HK-2 (cell line): ENCODE data around the gene SYNDIG1.

Experiments
- DNase-seq: peaks from one replicate; pipeline ENCODE4 v3.0.0-alpha.2; 2018; ENCODE audit not compliant: unreplicated experiment

SYNDIG1 gene

DNA sequence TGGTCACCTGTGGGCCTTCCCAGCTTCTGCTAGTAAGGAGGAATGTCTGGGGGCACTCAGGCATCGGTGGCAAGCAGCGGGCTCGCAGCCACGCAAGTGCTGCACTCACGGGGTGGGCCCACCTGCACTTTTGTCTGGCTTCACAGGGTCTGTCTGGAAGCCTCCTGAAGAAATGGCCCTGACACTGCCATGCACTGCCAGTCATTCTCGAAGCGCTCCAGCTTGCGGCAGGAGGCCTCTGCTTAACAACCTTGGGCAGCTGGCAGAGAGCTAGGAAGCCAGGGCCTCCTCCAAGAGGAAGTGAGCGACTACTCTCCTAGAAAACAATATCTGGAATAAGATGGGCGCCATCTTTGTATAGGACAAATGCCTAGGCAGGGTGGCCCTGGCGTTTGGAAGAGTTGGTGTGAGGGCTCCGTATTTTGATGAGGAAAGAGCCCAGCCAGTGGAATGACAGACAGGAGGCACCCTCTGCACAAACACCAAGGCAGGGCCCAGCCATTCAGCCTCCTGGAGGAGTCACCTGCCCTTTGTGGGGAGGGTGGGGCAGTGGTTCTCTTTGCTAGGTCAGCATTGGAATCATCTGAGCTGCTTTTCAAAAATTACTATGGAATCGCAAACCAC, 113.9 kb downstream of the SYNDIG1 start:
- no peak for DNase-seq

- DNase-seq = no peak
These were observed 114.6 kb downstream of the SYNDIG1 start for GRCh38 chr20:24584078-24584477.

DNA sequence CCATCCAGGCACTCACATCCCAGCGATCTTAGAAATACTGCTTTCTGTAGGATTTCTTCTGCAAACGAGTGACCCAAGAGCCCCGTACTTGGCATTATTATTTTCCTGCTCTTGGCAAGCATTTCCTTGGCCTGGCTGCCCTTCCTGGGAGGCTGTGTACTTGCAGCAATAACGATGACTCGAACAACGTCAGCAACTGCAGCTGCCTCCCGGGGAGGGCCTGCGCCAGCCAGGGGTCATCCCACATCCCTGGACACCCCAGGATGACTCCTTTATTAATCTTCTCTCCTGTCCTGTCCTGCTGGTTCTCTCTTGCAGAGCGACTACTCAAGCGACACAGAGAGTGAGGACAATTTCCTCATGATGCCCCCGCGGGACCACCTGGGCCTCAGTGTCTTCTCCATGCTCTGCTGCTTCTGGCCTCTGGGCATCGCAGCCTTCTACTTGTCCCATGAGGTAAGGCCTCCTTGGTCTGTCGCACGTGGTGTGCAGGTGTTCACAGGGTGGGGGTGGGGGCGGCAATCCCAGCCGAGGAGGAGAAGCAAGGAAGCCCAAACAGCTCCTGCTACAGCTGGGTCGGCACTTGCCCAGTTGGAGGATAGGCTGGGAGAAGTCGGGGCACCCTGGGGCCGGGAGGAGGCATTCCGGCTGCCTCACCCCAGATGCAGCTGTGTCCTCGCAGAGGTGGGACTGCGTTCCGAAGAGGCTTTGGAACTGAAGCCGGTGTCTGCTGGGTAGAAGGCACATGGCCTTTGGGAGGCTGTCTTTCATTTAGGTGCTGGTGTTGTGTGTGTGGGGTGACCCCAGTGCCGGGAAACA, 115.3 kb downstream of the SYNDIG1 start:
- DNase-seq = no peak

DNA sequence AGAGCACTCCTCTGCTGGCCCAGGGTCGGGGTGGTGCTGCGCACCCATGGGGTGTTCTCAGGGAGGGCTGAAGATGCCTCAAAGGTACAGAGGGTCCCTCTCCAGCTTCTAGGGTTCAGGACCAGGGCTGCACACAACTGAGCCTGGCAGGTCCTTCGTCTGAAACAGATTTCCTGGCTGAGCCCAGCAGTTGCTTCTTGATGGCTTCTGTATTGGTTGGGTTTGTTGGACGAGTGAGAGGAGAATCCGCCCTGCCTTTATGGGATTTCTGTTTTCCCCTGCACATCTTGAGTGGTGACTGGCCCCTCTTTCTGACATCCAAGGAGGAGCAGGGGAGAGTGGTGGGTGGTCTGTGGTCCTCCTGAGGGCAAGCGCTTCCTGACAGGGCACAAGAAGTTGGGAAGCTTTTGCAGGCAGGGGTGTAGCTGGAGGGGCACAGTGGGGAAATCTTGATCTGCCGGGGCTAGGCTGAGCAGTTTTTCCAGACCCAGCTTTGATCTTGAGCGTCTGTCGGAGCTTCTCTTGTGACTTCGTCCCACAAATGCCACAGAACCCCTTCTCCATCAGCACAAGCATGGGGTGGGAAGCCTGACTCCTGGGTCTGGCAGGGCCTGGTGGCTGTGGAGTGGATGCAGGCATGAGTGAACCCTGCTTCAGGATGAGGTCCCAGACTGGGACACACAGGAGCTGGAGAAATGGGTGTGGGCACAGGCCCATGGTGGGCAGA, 116.5 kb downstream of the SYNDIG1 start:
- DNase-seq = no peak

DNA sequence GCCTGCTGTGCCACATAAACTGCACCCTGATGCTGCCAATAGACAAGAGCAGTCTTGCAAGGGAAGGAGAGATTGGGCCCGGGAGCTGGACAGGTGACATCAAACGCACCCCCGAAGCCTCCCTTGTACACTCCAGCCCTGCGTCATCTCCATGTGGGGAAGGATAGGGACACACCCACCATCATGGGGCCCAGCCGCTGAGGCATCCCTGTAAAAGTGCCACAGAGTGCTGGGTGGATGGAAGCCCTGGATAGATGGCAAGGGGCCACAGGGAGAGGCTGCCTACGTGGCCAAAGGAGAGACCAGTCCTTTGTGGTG, 117.1 kb downstream of the SYNDIG1 start:
- no peak for DNase-seq

DNA sequence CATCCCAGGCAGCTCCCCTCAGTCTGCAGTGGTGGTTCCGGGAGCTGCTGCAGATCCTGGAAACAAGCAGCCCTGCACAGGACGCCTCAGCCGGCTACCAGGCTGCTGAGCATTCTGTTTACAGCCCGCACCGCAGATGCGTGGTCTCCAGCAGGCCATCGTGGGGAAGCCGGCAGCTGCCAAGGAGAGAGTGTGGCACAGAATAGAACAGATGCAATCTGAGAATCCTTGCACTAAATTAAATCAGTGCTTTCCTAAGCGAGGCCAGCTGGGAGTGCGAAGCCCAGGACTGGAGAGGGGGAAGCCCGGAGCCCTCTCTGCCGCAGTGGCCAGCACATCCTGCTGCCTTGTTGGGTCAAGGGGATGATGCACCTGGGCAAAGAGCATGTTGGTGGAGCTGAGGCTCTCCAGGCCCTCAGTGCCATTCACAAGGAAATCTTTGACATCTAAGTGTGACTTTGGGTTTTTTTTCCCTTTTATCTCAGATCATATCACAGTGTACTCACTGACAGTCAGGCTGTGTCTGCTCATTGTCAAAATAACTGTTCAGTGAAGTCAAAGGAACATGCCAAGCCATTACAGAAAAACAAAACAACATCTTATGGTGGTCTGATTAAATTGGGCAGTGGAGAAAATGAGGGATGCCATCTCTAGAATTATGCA, 118.1 kb downstream of the SYNDIG1 start:
- DNase-seq = no peak

DNA sequence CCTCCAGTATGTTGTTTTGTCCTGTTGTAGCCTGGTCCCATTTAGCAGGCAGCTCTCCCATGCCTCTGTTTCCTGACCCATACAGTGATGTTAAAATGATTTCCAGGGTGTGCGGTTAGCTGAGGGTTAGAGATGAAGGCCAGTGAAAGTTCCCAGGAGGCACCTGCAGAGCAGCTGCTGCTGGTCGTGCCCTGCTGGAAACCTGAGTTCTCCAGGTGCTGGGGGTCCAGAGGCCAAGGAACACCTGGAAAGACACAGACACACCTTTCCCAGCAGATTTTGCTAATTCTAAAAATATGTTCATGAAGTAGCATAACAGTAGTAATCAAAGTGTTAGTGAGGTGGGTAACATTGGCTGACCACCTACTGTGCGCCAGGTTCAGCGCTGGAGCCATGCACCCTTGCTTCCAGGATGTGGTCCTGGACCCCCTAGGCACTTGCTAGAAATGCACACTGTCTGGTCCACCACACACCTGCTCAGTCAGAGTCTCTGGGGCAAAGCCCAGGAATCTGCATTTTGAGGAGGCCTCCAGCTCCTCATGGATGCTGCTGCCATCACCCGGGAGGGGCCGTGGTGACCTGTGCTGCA, 118.7 kb downstream of the SYNDIG1 start:
- no peak for DNase-seq

DNA sequence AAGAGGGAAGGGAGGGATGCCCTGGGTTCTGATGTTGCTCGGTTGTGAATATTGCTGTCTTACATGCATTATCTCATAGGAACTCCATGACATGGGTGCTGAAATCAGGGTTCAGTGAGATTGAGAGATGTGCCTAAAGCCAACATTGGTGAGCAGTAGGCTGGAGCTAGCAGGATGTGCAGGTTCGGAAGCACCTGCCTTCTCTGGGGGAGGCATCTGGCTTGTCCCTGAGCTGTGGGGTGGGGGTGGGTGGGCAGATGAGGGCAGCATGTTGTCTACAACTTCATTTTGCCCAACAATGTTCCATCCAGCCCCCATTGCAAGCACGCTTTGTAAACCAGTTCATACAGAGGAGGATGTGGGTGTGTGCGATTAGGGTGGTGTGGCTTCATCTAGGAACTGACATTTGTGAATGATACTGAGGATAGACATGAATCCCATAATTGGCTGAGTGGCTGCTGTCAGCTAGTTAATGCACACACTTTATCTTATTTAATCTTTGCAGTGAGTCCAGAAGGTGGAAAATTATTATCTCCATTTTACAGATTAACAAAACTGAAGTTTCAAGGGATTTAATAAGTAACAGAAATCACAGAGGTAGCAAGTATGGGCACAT, 119.4 kb downstream of the SYNDIG1 start:
- no peak for DNase-seq

DNA sequence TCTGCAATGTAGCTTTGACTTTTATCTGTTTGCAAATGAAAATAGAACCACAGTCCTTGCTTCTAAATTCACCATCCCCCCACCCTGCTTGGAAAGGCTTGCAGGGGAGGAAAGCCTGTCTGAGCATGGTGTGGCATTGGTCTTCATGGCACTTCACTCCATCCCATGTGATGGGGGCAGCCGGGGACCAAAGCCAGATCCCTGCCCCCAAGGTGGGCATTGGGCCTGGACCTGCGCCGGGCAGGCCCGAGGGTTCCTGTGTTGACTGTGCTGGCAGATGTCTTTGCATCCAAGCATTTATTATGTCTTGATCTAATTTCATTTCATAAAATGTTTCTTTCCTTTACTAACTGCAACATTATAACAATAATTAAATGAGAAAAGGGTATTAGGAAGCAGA, 120.0 kb downstream of the SYNDIG1 start:
- DNase-seq = no peak

- no peak for DNase-seq
These were observed 120.4 kb downstream of the SYNDIG1 start for GRCh38 chr20:24589815-24590177.

GRCh38 chr20:24590178-24590982, 121.0 kb downstream of the SYNDIG1 start:
- no peak for DNase-seq

DNA sequence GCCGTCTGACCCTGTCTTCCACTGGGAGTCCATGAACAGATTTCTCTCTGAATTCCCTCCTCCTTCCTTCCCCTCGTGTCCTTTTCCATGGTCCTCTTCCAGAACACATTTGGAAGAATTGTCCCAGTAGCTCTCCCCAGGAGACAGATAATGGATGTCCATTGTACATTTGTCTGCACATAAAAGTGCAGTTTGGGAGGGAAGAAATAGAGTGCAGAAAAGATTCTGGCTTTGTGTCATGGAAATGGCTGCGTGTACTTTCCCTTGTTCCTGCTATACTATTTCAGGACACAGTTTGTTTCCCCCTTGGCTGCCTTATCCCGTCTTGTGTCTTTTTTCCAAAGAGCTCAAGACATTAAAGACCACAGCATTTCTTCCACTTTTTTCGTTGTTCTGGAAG, 127.6 kb downstream of the SYNDIG1 start:
- DNase-seq = no peak

DNA sequence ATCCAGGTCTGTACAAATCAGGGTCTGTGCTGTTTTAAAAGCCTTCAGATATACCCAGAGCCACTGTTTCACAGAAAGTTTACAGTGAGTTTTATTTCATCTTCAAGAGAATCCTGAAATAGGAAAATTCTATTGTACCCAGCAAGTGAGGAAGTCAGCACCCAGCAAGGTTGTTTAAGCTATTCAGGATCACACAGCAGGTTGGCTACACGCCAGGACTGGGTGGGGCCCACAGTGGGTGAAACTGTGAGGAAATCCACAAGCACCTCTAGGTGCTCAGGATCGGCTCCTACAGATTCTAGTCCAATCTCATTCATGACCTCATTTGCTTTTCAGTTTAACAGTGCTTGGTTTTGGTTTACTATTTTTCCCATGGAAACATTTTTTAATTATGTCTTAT, 128.9 kb downstream of the SYNDIG1 start:
- no peak for DNase-seq

- no peak for DNase-seq
These were observed 129.6 kb downstream of the SYNDIG1 start for GRCh38 chr20:24598996-24599395.

DNA sequence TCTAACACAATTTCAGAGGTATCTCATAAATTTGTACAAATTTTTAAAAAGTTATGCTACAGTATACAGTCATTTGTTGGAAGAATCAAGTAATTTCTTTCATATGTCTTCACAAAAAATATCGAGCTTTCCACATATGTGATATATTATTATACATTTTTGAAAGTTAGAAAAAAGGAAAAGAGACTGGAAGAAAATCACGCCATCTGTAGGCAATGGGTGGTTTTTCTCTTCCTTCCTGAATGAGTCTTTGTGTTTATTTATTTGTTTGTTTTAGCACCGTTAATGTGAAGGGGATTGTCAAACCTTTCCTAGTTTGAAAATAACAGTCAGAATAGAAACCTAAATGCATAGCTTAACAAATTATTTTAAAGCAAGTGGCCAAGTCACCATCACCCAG, 130.6 kb downstream of the SYNDIG1 start:
- DNase-seq = no peak

- DNase-seq = no peak
These were observed 134.0 kb downstream of the SYNDIG1 start for GRCh38 chr20:24603454-24603853.

GRCh38 chr20:24604966-24605665, 135.7 kb downstream of the SYNDIG1 start:
- DNase-seq = no peak

DNA sequence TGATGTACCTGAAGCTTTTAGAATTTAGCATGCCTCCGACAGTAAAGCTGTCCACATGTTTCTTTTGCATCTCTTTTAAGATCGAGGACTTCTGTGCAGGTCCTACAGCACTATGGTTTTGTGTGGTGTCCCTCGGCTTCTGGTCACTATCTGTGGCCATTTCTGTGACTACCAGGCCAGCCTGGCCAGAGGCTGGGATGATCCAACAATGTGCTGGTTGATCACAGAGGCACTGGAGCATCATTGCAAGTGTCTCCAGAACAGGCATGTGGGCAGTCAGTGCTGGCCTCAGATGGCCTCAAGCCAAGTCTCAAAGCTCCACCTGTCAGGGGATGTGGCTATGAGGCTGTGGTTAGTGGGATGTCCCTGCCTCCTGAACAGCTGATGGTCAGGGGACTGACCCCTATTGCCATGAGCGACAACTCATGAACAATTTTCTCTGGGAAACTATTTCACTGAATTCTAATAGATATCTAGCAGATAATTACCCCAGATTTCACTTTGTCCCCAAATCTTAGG, 136.6 kb downstream of the SYNDIG1 start:
- no peak for DNase-seq

GRCh38 chr20:24607402-24607801, 138.0 kb downstream of the SYNDIG1 start:
- no peak for DNase-seq
